ENCODE data around the gene DDX3X. TPM values are rescaled to one million over a fixed set of nuclear protein-coding genes. Genes with fewer than 3 reads are reported as not detected.

DDX3X gene
- total and polyA plus RNA-seq, 9 of the 15 experiments (the other 6 are each of a cell fraction or from before 2014, with no cell fraction given), result 51.3 to 232 (median 138) TPM

- TF ChIP-seq MXD1 (CRISPR knock-in tag; IDR thresholded peaks at IDR 0.05; ENCODE audit: borderline replicate concordance, poor library complexity, severe bottlenecking) (no peak), C11orf30 (IDR thresholded peaks at IDR 0.05; ENCODE audit: low read depth) (no peak), E2F1 (CRISPR knock-in tag; IDR thresholded peaks at IDR 0.05) (no peak), ILF3 (IDR thresholded peaks at IDR 0.05; ENCODE audit: borderline replicate concordance) (no peak), RUNX1 (IDR thresholded peaks at IDR 0.05; ENCODE audit: low read depth) (no peak), CREB1 (IDR thresholded peaks at IDR 0.05) (0 out of 2 replicates have a peak, but pooled peaks have one; percentile 18), CREB1 (CRISPR knock-in tag; IDR thresholded peaks at IDR 0.05) (no peak), CHAMP1 (IDR thresholded peaks at IDR 0.05) (no peak), MAFK (IDR thresholded peaks at IDR 0.05; ENCODE audit: low read length) (no peak), ZNF408 (CRISPR knock-in tag; IDR thresholded peaks at IDR 0.05; ENCODE audit: low read depth) (no peak), EGR1 (conservative IDR thresholded peaks at IDR 0.05) (no peak), FOSL1 (tag; conservative IDR thresholded peaks at IDR 0.05) (peak; percentile 68), ZNF197 (CRISPR knock-in tag; IDR thresholded peaks at IDR 0.05; ENCODE audit: low read depth) (no peak), HMGN3 (IDR thresholded peaks at IDR 0.05; ENCODE audit: borderline replicate concordance, extremely low read depth, insufficient read length, low read depth, low read length) (no peak), RFX5 (IDR thresholded peaks at IDR 0.05; ENCODE audit: low read depth, low read length) (no peak), ZNF134 (CRISPR knock-in tag; conservative IDR thresholded peaks at IDR 0.05) (no peak), ZNF174 (CRISPR knock-in tag; IDR thresholded peaks at IDR 0.05) (no peak), POLR2AphosphoS2 (IDR thresholded peaks at IDR 0.05; ENCODE audit: low read length) (peak; percentile 83; the same call in 1 of the 2 replicates), SAP30 (IDR thresholded peaks at IDR 0.05; ENCODE audit: borderline replicate concordance, insufficient read depth, low read depth, low read length, poor library complexity, severe bottlenecking) (no peak), MAX (CRISPR knock-in tag; IDR thresholded peaks at IDR 0.05) (no peak), ZNF232 (CRISPR knock-in tag; IDR thresholded peaks at IDR 0.05) (no peak), COPS2 (conservative IDR thresholded peaks at IDR 0.05) (no peak), ATF3 (IDR thresholded peaks at IDR 0.05) (peak; percentile 78), ATF3 (CRISPR knock-in tag; conservative IDR thresholded peaks at IDR 0.05) (no peak)
These were observed 16.4 kb downstream of the DDX3X start (continued) for GRCh38 chrX:41350150-41350975.
